B cell (primary cell): ENCODE results near the gene PTGER2. TPM values are rescaled to one million over a fixed set of nuclear protein-coding genes. Genes with fewer than 3 reads are reported as not detected.

Experiments used
- ATAC-seq: fragments of 200-7000 bp; cut with Tn5 transposase; one replicate; pipeline ENCODE4 v1.10.0; 2021; ENCODE audit warnings: low read depth, mild to moderate bottlenecking, moderate number of reproducible peaks, moderate library complexity
- CTCF ChIA-PET: fragments of 350-600 bp; sonication (Branson Sonifier 250); formaldehyde crosslinking; loops from one replicate; lab custom pipeline; 2021; ENCODE audit warnings: antibody characterized with exemption, inconsistent platforms; lab: Charles Lee
- POLR2A ChIA-PET: fragments of 350-600 bp; sonication (Branson Sonifier 250); formaldehyde crosslinking; loops from one replicate; lab custom pipeline; 2021; ENCODE audit warnings: antibody characterized with exemption; lab: Charles Lee
- DNase-seq: peaks from one replicate; pipeline ENCODE4 v3.0.0; 2013
- H2AFZ ChIP-seq: 2 replicates; pipeline ENCODE4 v1.6.1; 2012; ENCODE audit warnings: mild to moderate bottlenecking, low read depth, low read length; ENCODE audit not compliant: insufficient read depth, poor library complexity, severe bottlenecking
- H3K27ac ChIP-seq, 2 donors: 1 replicate in 1 of 2; 2 replicates in 1 of 2; pipeline ENCODE4 v1.5.1; 2012 to 2013; ENCODE audit warnings: low read length in 2 of 2, mild to moderate bottlenecking in 2 of 2, moderate library complexity in 1 of 2
- H3K27me3 ChIP-seq, 4 experiments: fragments of 200-600 bp in 1 of 4; sonication (generic) in 1 of 4; replicated peaks in 1 of 4; 1 replicate in 2 of 4; 2 replicates in 2 of 4; pipeline versions ENCODE4 v1.6.1 to v1.7.0; 2013 to 2016; ENCODE audit warnings: low read length in 3 of 4, mild to moderate bottlenecking in 2 of 4, mixed read lengths in 1 of 4, moderate library complexity in 1 of 4; ENCODE audit not compliant: insufficient read depth in 4 of 4, control insufficient read depth in 3 of 4; ENCODE audit errors: control extremely low read depth in 1 of 4
- H3K36me3 ChIP-seq, 2 experiments: replicated peaks in 1 of 2; 1 replicate in 1 of 2; 2 replicates in 1 of 2; pipeline versions ENCODE4 v1.6.1 to v1.7.1; 2013; ENCODE audit warnings: low read length in 1 of 2; ENCODE audit not compliant: insufficient read depth in 2 of 2, control insufficient read depth in 1 of 2; ENCODE audit errors: control extremely low read depth in 1 of 2, extremely low read depth in 1 of 2
- H3K4me1 ChIP-seq, 2 donors: fragments of 200-600 bp in 1 of 2; sonication (generic) in 1 of 2; 1 replicate in 1 of 2; 2 replicates in 1 of 2; pipeline versions ENCODE4 v1.5.1 to v1.6.1; 2013 to 2017; ENCODE audit warnings: low read length in 2 of 2; ENCODE audit not compliant: control insufficient read depth in 2 of 2, insufficient read depth in 2 of 2
- H3K4me2 ChIP-seq: replicated peaks from 2 replicates; pipeline ENCODE3; 2012; ENCODE audit warnings: mild to moderate bottlenecking, low read depth, low read length; ENCODE audit not compliant: poor library complexity, severe bottlenecking
- H3K4me3 ChIP-seq, 5 experiments: fragments of 200-600 bp in 1 of 5; sonication (generic) in 1 of 5; 1 replicate in 3 of 5; 2 replicates in 2 of 5; pipeline versions ENCODE4 v1.5.1 to v1.7.0; 2011 to 2016; ENCODE audit warnings: low read length in 4 of 5, mild to moderate bottlenecking in 4 of 5, low read depth in 2 of 5, control low read depth in 1 of 5, moderate library complexity in 1 of 5; ENCODE audit not compliant: insufficient read depth in 1 of 5; ENCODE audit errors: control extremely low read depth in 1 of 5, extremely low read depth in 1 of 5
- H3K79me2 ChIP-seq: fragments of 200-600 bp; sonication (generic); one replicate; pipeline ENCODE4 v1.6.0; 2016; ENCODE audit warnings: low read length; ENCODE audit not compliant: control insufficient read depth, insufficient read depth
- H3K9ac ChIP-seq: fragments of 200-600 bp; sonication (generic); 2 replicates; pipeline ENCODE4 v1.6.1; 2017; ENCODE audit warnings: mild to moderate bottlenecking, low read length, moderate library complexity
- H3K9me3 ChIP-seq, 3 donors: one replicate each; pipeline versions ENCODE4 v1.6.1 to v1.7.1; 2013; ENCODE audit warnings: low read length in 2 of 3; ENCODE audit not compliant: control insufficient read depth in 2 of 3, insufficient read depth in 1 of 3; ENCODE audit errors: control extremely low read depth in 1 of 3
- H4K20me1 ChIP-seq: 2 replicates; pipeline ENCODE4 v1.6.0; 2012; ENCODE audit warnings: mild to moderate bottlenecking, low read length; ENCODE audit not compliant: insufficient read depth, control insufficient read depth, poor library complexity, severe bottlenecking
- H3K27ac Mint-ChIP-seq: one replicate; pipeline ENCODE4 v1.8.0; 2021; ENCODE audit warnings: mixed read lengths
- H3K27me3 Mint-ChIP-seq: one replicate; pipeline ENCODE4 v1.8.0; 2021; ENCODE audit warnings: mixed read lengths
- H3K4me1 Mint-ChIP-seq: one replicate; pipeline ENCODE4 v1.8.0; 2021; ENCODE audit warnings: mixed read lengths
- H3K4me3 Mint-ChIP-seq: one replicate; pipeline ENCODE4 v1.8.0; 2021; ENCODE audit warnings: mixed read lengths
- H3K9me3 Mint-ChIP-seq: one replicate; pipeline ENCODE4 v1.8.0; 2022; ENCODE audit warnings: mixed read lengths; ENCODE audit not compliant: insufficient read depth
- EZH2 ChIP-seq: IDR thresholded peaks from 2 replicates; pipeline ENCODE4 v1.6.1; 2012; ENCODE audit warnings: borderline replicate concordance, low read depth, mild to moderate bottlenecking, moderate library complexity, low read length; ENCODE audit not compliant: insufficient read depth, poor library complexity, severe bottlenecking
- WGBS: methylation state at CpG from one replicate; pipeline ENCODE4 v1.1.5; 2013; ENCODE audit warnings: missing lambda C conversion rate; ENCODE audit not compliant: insufficient coverage; 5-methylcytosine and 5-hydroxymethylcytosine counted together
- intact Hi-C: fragments of 100-400 bp; cut with micrococcal nuclease; formaldehyde crosslinking; loops from one replicate; pipeline ENCODE4 v1.10.0; 2022
- polyA plus RNA-seq: library from polyadenylated mRNA; depleted of rRNA; stranded (reverse); fragments of >200 nt; gene quantifications from 2 replicates; pipeline ENCODE4 v1.2.3, GENCODE V29; 2012
- total RNA-seq, 2 donors: library from RNA; stranded (reverse); fragments of 120-200 nt in 1 of 2; gene quantifications; 1 replicate in 1 of 2; 2 replicates in 1 of 2; pipeline versions ENCODE4 v1.2.3 to v1.2.4, GENCODE V29; 2013 to 2022
- TF ChIP-seq, protein P1 (sequence below): fragments of 200-600 bp; IDR thresholded peaks from one replicate; pipeline ENCODE4 v1.8.0; 2022; ENCODE audit warnings: antibody characterized with exemption, mild to moderate bottlenecking

The PTGER2 gene
- total and polyA plus RNA-seq, 2 donors (not counting 1 experiment from before 2014, with no cell fraction given) = 0.32 to 0.92 TPM

DNA sequence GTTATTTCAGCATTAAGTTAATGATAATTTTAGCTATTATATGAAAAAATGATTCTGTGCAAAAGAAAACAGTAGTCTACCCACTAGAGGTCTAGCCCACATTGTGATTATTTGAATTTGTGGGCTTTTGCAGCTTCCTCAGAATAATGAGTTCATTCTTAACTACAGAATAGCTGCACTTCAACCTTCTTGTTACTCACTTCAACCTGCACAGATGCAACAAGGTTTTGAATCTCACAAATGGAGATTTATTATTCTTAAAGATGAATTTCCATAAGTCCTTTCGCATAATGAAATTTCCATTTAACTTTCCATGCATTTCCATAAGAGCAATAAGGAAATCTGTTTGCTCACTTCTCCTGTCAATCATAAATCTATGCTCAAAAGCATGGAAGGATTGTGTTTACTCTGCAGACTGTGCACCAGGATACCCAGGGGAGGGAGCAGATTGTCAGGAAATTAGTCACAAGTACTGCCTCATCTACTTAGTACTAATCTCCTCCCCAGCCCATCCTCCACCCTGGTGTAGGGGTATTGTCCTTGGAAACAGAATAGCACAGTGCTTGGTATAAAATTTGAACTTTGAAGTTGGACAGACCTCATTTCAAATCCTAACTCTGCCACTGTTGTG is 24.1 kb downstream of the PTGER2 start:
- Histone ChIP-seq H3K27me3 (peaks cover 0 to 19% (median 8%) of the 10 kb centered on the region in 4 experiments), H3K4me1 (no peaks in the 10 kb centered on the region), H3K36me3 (no peaks in the 10 kb centered on the region), H3K9me3 (peaks cover 0 to 6% (median 0%) of the 10 kb centered on the region in 3 donors), H3K9ac (no peak overlapping the region), H3K4me2 (no peak overlapping the region), H4K20me1 (no peaks in the 10 kb centered on the region), H3K79me2 (no peaks in the 10 kb centered on the region), H3K4me3 (no peak overlapping the region), H2AFZ (no peak overlapping the region), H3K27ac (no peak overlapping the region)
- Mint-ChIP-seq H3K4me3 (no peak overlapping the region), H3K27me3 (peaks cover 32% of the 10 kb centered on the region), H3K4me1 (no peaks in the 10 kb centered on the region), H3K9me3 (no peaks in the 10 kb centered on the region), H3K27ac (no peak overlapping the region)
- ATAC-seq = no peak
- ChIA-PET POLR2A (no interaction called here), CTCF (no interaction called here)
- TF ChIP-seq, protein P1, sequence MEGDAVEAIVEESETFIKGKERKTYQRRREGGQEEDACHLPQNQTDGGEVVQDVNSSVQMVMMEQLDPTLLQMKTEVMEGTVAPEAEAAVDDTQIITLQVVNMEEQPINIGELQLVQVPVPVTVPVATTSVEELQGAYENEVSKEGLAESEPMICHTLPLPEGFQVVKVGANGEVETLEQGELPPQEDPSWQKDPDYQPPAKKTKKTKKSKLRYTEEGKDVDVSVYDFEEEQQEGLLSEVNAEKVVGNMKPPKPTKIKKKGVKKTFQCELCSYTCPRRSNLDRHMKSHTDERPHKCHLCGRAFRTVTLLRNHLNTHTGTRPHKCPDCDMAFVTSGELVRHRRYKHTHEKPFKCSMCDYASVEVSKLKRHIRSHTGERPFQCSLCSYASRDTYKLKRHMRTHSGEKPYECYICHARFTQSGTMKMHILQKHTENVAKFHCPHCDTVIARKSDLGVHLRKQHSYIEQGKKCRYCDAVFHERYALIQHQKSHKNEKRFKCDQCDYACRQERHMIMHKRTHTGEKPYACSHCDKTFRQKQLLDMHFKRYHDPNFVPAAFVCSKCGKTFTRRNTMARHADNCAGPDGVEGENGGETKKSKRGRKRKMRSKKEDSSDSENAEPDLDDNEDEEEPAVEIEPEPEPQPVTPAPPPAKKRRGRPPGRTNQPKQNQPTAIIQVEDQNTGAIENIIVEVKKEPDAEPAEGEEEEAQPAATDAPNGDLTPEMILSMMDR = no peak
- TF ChIP-seq EZH2 = no peak
- WGBS = no CpG with 5 or more reads among the region's 1 CpG
- no peak for DNase-seq
- intact Hi-C loops = no loop called here

DNA sequence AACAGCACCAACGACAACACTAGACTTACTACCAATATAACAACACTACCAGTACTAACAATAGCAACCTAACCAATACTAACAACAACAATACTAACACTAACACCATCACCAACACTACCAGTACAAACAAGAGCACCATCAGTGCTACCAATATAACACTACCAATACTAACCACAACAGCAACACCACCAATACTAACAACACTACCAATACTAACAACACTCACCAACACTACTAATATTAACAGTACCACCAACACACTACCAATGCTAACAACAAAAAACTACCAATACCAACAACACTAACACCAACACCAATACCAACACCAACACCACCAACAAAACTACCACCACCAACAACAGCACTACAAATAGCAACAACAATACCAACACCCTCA is 25.1 kb downstream of the PTGER2 start:
- no peak for ATAC-seq
- H3K4me3 Mint-ChIP-seq = no peak overlapping the region
- Histone ChIP-seq H3K4me3 (no peak overlapping the region), H3K9ac (no peak overlapping the region), H3K4me2 (no peak overlapping the region), H3K27me3 (peaks cover 0 to 8% (median 4%) of the 10 kb centered on the region in 4 experiments), H3K36me3 (no peaks in the 10 kb centered on the region), H2AFZ (no peak overlapping the region), H3K9me3 (peaks cover 0 to 6% (median 0%) of the 10 kb centered on the region in 3 donors), H4K20me1 (no peaks in the 10 kb centered on the region), H3K79me2 (no peaks in the 10 kb centered on the region), H3K27ac (no peak overlapping the region), H3K4me1 (no peaks in the 10 kb centered on the region)
- peaks cover 31% of the 10 kb centered on the region for H3K27me3 Mint-ChIP-seq
- WGBS = 95% methylated on average over 1 of the region's 1 CpG
- no peak for TF ChIP-seq EZH2
- TF ChIP-seq, protein P1 = no peak
- H3K27ac Mint-ChIP-seq = no peak overlapping the region
- no peaks in the 10 kb centered on the region for H3K9me3 Mint-ChIP-seq
- no peak for DNase-seq
- CTCF ChIA-PET = no interaction called here
- H3K4me1 Mint-ChIP-seq = no peaks in the 10 kb centered on the region
- POLR2A ChIA-PET = no interaction called here
- intact Hi-C loops = no loop called here
